Measurements from ENCODE around the gene TCF7L1.

DNA sequence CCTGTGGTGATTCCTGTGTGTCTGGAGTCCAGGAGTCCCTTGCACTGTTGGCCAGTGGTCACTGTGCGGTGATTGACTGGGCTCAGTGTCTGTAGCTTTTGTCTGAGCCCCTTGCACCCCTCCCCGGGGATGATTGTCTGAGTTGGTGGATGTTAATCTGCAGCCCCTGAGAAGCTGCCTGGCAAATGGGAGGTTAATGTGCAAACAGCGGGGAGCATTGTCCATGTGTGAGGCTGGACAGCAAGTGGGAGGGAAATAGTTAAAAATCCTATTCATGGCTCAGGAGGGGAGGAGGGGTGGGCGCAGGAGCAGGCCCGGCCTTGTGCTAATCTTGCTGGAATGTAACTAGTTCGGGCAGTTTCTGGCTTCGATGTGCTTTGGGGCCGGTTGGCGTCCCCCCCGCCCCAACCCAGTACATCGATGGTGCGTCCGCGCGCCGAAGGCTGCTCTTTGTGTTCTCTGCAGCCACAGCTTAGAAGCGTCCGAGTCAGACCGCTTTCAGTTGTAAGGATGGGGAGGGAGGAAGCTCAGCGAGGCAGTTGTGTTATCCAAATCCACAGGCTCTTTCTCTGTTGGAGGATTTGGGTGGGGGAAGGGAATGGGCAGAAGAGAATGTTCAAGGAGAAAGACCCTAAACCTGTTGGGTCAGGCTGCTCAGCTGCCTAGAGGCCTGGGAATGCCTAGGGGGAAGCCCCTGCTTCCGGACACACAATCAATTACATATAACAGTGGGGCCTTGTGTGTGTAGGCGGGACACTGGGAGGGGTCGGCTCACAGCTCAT, 122.8 kb downstream of the TCF7L1 start:
- TF ChIP-seq, protein P1, sequence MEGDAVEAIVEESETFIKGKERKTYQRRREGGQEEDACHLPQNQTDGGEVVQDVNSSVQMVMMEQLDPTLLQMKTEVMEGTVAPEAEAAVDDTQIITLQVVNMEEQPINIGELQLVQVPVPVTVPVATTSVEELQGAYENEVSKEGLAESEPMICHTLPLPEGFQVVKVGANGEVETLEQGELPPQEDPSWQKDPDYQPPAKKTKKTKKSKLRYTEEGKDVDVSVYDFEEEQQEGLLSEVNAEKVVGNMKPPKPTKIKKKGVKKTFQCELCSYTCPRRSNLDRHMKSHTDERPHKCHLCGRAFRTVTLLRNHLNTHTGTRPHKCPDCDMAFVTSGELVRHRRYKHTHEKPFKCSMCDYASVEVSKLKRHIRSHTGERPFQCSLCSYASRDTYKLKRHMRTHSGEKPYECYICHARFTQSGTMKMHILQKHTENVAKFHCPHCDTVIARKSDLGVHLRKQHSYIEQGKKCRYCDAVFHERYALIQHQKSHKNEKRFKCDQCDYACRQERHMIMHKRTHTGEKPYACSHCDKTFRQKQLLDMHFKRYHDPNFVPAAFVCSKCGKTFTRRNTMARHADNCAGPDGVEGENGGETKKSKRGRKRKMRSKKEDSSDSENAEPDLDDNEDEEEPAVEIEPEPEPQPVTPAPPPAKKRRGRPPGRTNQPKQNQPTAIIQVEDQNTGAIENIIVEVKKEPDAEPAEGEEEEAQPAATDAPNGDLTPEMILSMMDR (IDR thresholded peaks at IDR 0.05): no peak
- no peak for TF ChIP-seq POLR2A (IDR thresholded peaks at IDR 0.05)

Measured in esophagus squamous epithelium (tissue), 4 donors.